Activated T-helper 17 cell treated with anti-CD3 and anti-CD28 coated beads, Interleukin-2, amount 50 U/mL, for 72 hours (primary cell): ENCODE results near the gene MPPED2. TPM values are rescaled to one million over a fixed set of nuclear protein-coding genes. Genes with fewer than 3 reads are reported as not detected.

Experiments
- ATAC-seq: fragments of 150-1000 bp; cut with Tn5 transposase; replicated peaks from 2 replicates; pipeline ENCODE4 v1.10.0; 2021; ENCODE audit warnings: mild to moderate bottlenecking, moderate library complexity
- H3K27ac Mint-ChIP-seq: one replicate; pipeline ENCODE4 v1.8.0; 2022; ENCODE audit warnings: mixed read lengths
- H3K27me3 Mint-ChIP-seq: one replicate; pipeline ENCODE4 v1.8.0; 2022; ENCODE audit warnings: mixed read lengths
- H3K36me3 Mint-ChIP-seq: one replicate; pipeline ENCODE4 v1.8.0; 2022; ENCODE audit warnings: low read depth, mild to moderate bottlenecking, mixed read lengths
- H3K4me1 Mint-ChIP-seq: one replicate; pipeline ENCODE4 v1.8.0; 2022; ENCODE audit warnings: mixed read lengths
- H3K4me3 Mint-ChIP-seq: one replicate; pipeline ENCODE4 v1.8.0; 2022; ENCODE audit warnings: mild to moderate bottlenecking, mixed read lengths
- H3K9me3 Mint-ChIP-seq: one replicate; pipeline ENCODE4 v1.8.0; 2022; ENCODE audit warnings: mixed read lengths
- total RNA-seq, 2 donors: library from RNA; stranded (reverse); gene quantifications; one replicate each; pipeline ENCODE4 v1.2.3, GENCODE V29; 2022

Gene MPPED2
- not detected for total RNA-seq

- peaks cover 5% of the 10 kb centered on the region for H3K36me3 Mint-ChIP-seq
- H3K4me3 Mint-ChIP-seq = no peak within 1 kb of the TSS
- no peaks in the 10 kb centered on the region for H3K9me3 Mint-ChIP-seq
- ATAC-seq = no peak
- H3K4me1 Mint-ChIP-seq = no peaks in the 10 kb centered on the region
- H3K27ac Mint-ChIP-seq = no peak within 1 kb of the TSS
- H3K27me3 Mint-ChIP-seq = peaks cover 48% of the 10 kb centered on the region
Observed at GRCh38 chr11:30586251-30587144, at the start of gene MPPED2. Gene MPPED2, minus strand, starts transcription at chr11:30586353. Its CDS starts 5,980 bp downstream, at chr11:30580373.

- peaks cover 10% of the 10 kb centered on the region for H3K9me3 Mint-ChIP-seq
- H3K27ac Mint-ChIP-seq = no peak overlapping the region
- H3K36me3 Mint-ChIP-seq = no peaks in the 10 kb centered on the region
- ATAC-seq = no peak
- H3K4me1 Mint-ChIP-seq = no peaks in the 10 kb centered on the region
- no peaks in the 10 kb centered on the region for H3K27me3 Mint-ChIP-seq
- H3K4me3 Mint-ChIP-seq = no peak overlapping the region
Observed at GRCh38 chr11:30635401-30635989, 49.3 kb upstream of the MPPED2 start.

- H3K4me1 Mint-ChIP-seq = no peaks in the 10 kb centered on the region
- H3K36me3 Mint-ChIP-seq = no peaks in the 10 kb centered on the region
- H3K27ac Mint-ChIP-seq = no peak overlapping the region
- H3K27me3 Mint-ChIP-seq = no peaks in the 10 kb centered on the region
- H3K9me3 Mint-ChIP-seq = peaks cover 7% of the 10 kb centered on the region
- H3K4me3 Mint-ChIP-seq = no peak overlapping the region
- ATAC-seq = no peak
Observed at GRCh38 chr11:30631148-30631547, 45.0 kb upstream of the MPPED2 start.

- Mint-ChIP-seq H3K4me1 (no peaks in the 10 kb centered on the region), H3K9me3 (peaks cover 9% of the 10 kb centered on the region), H3K4me3 (no peak overlapping the region), H3K36me3 (no peaks in the 10 kb centered on the region), H3K27me3 (no peaks in the 10 kb centered on the region), H3K27ac (no peak overlapping the region)
- ATAC-seq = no peak
Observed at GRCh38 chr11:30619767-30620166, 33.6 kb upstream of the MPPED2 start.

- H3K9me3 Mint-ChIP-seq = peaks cover 9% of the 10 kb centered on the region
- no peak for ATAC-seq
- no peaks in the 10 kb centered on the region for H3K27me3 Mint-ChIP-seq
- no peak overlapping the region for H3K27ac Mint-ChIP-seq
- H3K36me3 Mint-ChIP-seq = no peaks in the 10 kb centered on the region
- H3K4me1 Mint-ChIP-seq = no peaks in the 10 kb centered on the region
- H3K4me3 Mint-ChIP-seq = no peak overlapping the region
Observed at GRCh38 chr11:30617762-30618161, 31.6 kb upstream of the MPPED2 start.

- H3K36me3 Mint-ChIP-seq = no peaks in the 10 kb centered on the region
- ATAC-seq = no peak
Observed at GRCh38 chr11:30610628-30611027, 24.5 kb upstream of the MPPED2 start.

GRCh38 chr11:30608534-30608933 lies 22.4 kb upstream of the MPPED2 start:
- H3K9me3 Mint-ChIP-seq = peaks cover 7% of the 10 kb centered on the region
- no peaks in the 10 kb centered on the region for H3K4me1 Mint-ChIP-seq
- no peaks in the 10 kb centered on the region for H3K27me3 Mint-ChIP-seq
- no peak for ATAC-seq
- H3K27ac Mint-ChIP-seq = no peak overlapping the region
- H3K36me3 Mint-ChIP-seq = no peaks in the 10 kb centered on the region
- H3K4me3 Mint-ChIP-seq = no peak overlapping the region

More at GRCh38 chr11:30610628-30611027, 24.5 kb upstream of the MPPED2 start:
- Mint-ChIP-seq H3K27me3 (no peaks in the 10 kb centered on the region), H3K9me3 (peaks cover 7% of the 10 kb centered on the region), H3K4me1 (no peaks in the 10 kb centered on the region), H3K27ac (no peak overlapping the region), H3K4me3 (no peak overlapping the region)

- Mint-ChIP-seq H3K9me3 (peaks cover 10% of the 10 kb centered on the region), H3K27ac (no peak overlapping the region), H3K4me3 (no peak overlapping the region), H3K27me3 (no peaks in the 10 kb centered on the region), H3K36me3 (no peaks in the 10 kb centered on the region), H3K4me1 (no peaks in the 10 kb centered on the region)
- ATAC-seq = no peak
Observed at GRCh38 chr11:30605036-30605605, 19.0 kb upstream of the MPPED2 start.

GRCh38 chr11:30603357-30603756 lies 17.2 kb upstream of the MPPED2 start:
- no peaks in the 10 kb centered on the region for H3K27me3 Mint-ChIP-seq
- H3K9me3 Mint-ChIP-seq = peaks cover 10% of the 10 kb centered on the region
- H3K4me1 Mint-ChIP-seq = no peaks in the 10 kb centered on the region
- no peak overlapping the region for H3K27ac Mint-ChIP-seq
- H3K4me3 Mint-ChIP-seq = no peak overlapping the region
- no peak for ATAC-seq
- H3K36me3 Mint-ChIP-seq = no peaks in the 10 kb centered on the region

- no peaks in the 10 kb centered on the region for H3K27me3 Mint-ChIP-seq
- H3K36me3 Mint-ChIP-seq = no peaks in the 10 kb centered on the region
- no peak overlapping the region for H3K4me3 Mint-ChIP-seq
- no peaks in the 10 kb centered on the region for H3K9me3 Mint-ChIP-seq
- H3K4me1 Mint-ChIP-seq = no peaks in the 10 kb centered on the region
- no peak for ATAC-seq
- no peak overlapping the region for H3K27ac Mint-ChIP-seq
Observed at GRCh38 chr11:30596832-30597231, 10.7 kb upstream of the MPPED2 start.

- H3K4me1 Mint-ChIP-seq = no peaks in the 10 kb centered on the region
- no peak for ATAC-seq
- no peaks in the 10 kb centered on the region for H3K36me3 Mint-ChIP-seq
- no peaks in the 10 kb centered on the region for H3K9me3 Mint-ChIP-seq
- peaks cover 4% of the 10 kb centered on the region for H3K27me3 Mint-ChIP-seq
- H3K27ac Mint-ChIP-seq = no peak overlapping the region
- H3K4me3 Mint-ChIP-seq = no peak overlapping the region
Observed at GRCh38 chr11:30595934-30596333, 9.8 kb upstream of the MPPED2 start.

GRCh38 chr11:30594646-30595411 lies 8.7 kb upstream of the MPPED2 start:
- Mint-ChIP-seq H3K27me3 (peaks cover 4% of the 10 kb centered on the region), H3K9me3 (no peaks in the 10 kb centered on the region), H3K27ac (no peak overlapping the region), H3K36me3 (no peaks in the 10 kb centered on the region), H3K4me3 (no peak overlapping the region), H3K4me1 (no peaks in the 10 kb centered on the region)
- no peak for ATAC-seq

GRCh38 chr11:30587269-30587812 lies 1.2 kb upstream of the MPPED2 start:
- peaks cover 40% of the 10 kb centered on the region for H3K27me3 Mint-ChIP-seq

GRCh38 chr11:30585892-30586250 lies 282 bp downstream of the MPPED2 start:
- Mint-ChIP-seq H3K27ac (no peak overlapping the region), H3K4me1 (no peaks in the 10 kb centered on the region), H3K36me3 (peaks cover 5% of the 10 kb centered on the region), H3K27me3 (peaks cover 44% of the 10 kb centered on the region), H3K4me3 (no peak overlapping the region), H3K9me3 (no peaks in the 10 kb centered on the region)
- ATAC-seq = no peak

More at GRCh38 chr11:30587269-30587812, 1.2 kb upstream of the MPPED2 start:
- Mint-ChIP-seq H3K36me3 (peaks cover 5% of the 10 kb centered on the region), H3K9me3 (no peaks in the 10 kb centered on the region), H3K27ac (no peak overlapping the region), H3K4me1 (no peaks in the 10 kb centered on the region), H3K4me3 (no peak overlapping the region)
- no peak for ATAC-seq
